Measurements from ENCODE around the gene TUG1. TPM values are rescaled to one million over a fixed set of nuclear protein-coding genes. Genes with fewer than 3 reads are reported as not detected.

The TUG1 gene
- total and polyA plus RNA-seq, 9 of the 15 experiments (the other 6 are each of a cell fraction or from before 2014, with no cell fraction given): 24.7 to 132 (median 58.9) TPM

- peak; percentile 68 for TF ChIP-seq FOXM1 (IDR thresholded peaks at IDR 0.05; ENCODE audit: low read depth)
- no peak for TF ChIP-seq FOXM1 (CRISPR knock-in tag; IDR thresholded peaks at IDR 0.05; ENCODE audit: low read depth)
- TF ChIP-seq CTBP1 (IDR thresholded peaks at IDR 0.05; ENCODE audit: borderline replicate concordance): no peak
- TF ChIP-seq FUS (optimal IDR thresholded peaks at IDR 0.05; ENCODE audit: low read depth, low read length): no peak
- peak; percentile 4 for TF ChIP-seq HMGN3 (IDR thresholded peaks at IDR 0.05; ENCODE audit: borderline replicate concordance, extremely low read depth, insufficient read length, low read depth, low read length)
- no peak for TF ChIP-seq ZNF23 (CRISPR knock-in tag; IDR thresholded peaks at IDR 0.05)
- TF ChIP-seq SMARCC2 (IDR thresholded peaks at IDR 0.05; ENCODE audit: low read depth): no peak
- TF ChIP-seq SIN3A (IDR thresholded peaks at IDR 0.05; ENCODE audit: borderline replicate concordance in 2 of 2, control insufficient read depth in 1 of 2, low read depth in 2 of 2, low read length in 2 of 2): no peak; a peak in 1 of 4 replicates
- 0 out of 2 replicates have a peak, but pooled peaks have one; percentile 3 for TF ChIP-seq EP300 (IDR thresholded peaks at IDR 0.05; ENCODE audit: low read length)
- no peak for TF ChIP-seq ZBED1 (IDR thresholded peaks at IDR 0.05)
- TF ChIP-seq VEZF1 (CRISPR knock-in tag; IDR thresholded peaks at IDR 0.05): no peak
- no peak for TF ChIP-seq ZNF184 (CRISPR knock-in tag; IDR thresholded peaks at IDR 0.05)
- 0 out of 2 replicates have a peak, but pooled peaks have one; percentile 29 for TF ChIP-seq DIDO1 (tag; IDR thresholded peaks at IDR 0.05; ENCODE audit: low read depth)
- TF ChIP-seq GABPB2 (CRISPR knock-in tag; conservative IDR thresholded peaks at IDR 0.05): no peak
- no peak for TF ChIP-seq ADNP (tag; IDR thresholded peaks at IDR 0.05)
- no peak for TF ChIP-seq ZNF57 (CRISPR knock-in tag; IDR thresholded peaks at IDR 0.05)
- peak; percentile 66 for TF ChIP-seq ZFX (CRISPR knock-in tag; IDR thresholded peaks at IDR 0.05)
- peak; percentile 62 to 66 for TF ChIP-seq MNT (conservative IDR thresholded peaks at IDR 0.05)
- no peak for TF ChIP-seq STAT6 (CRISPR knock-in tag; IDR thresholded peaks at IDR 0.05)
- no peak for TF ChIP-seq ZNF280A (IDR thresholded peaks at IDR 0.05; ENCODE audit: low read depth, partially characterized antibody)
- TF ChIP-seq POLR2B (IDR thresholded peaks at IDR 0.05; ENCODE audit: low read depth, partially characterized antibody): no peak
- TF ChIP-seq ZNF133 (CRISPR knock-in tag; IDR thresholded peaks at IDR 0.05): no peak
- no peak for TF ChIP-seq NELFE (IDR thresholded peaks at IDR 0.05; ENCODE audit: insufficient read depth, insufficient read length)
These were observed at the start of gene TUG1 (continued) for GRCh38 chr22:30968924-30969531.
